Measurements from ENCODE around the gene KIFBP. TPM values are rescaled to one million over a fixed set of nuclear protein-coding genes. Genes with fewer than 3 reads are reported as not detected.

The KIFBP gene
- total RNA-seq, 1 experiment from 2014 or later: 44.7 TPM

DNA sequence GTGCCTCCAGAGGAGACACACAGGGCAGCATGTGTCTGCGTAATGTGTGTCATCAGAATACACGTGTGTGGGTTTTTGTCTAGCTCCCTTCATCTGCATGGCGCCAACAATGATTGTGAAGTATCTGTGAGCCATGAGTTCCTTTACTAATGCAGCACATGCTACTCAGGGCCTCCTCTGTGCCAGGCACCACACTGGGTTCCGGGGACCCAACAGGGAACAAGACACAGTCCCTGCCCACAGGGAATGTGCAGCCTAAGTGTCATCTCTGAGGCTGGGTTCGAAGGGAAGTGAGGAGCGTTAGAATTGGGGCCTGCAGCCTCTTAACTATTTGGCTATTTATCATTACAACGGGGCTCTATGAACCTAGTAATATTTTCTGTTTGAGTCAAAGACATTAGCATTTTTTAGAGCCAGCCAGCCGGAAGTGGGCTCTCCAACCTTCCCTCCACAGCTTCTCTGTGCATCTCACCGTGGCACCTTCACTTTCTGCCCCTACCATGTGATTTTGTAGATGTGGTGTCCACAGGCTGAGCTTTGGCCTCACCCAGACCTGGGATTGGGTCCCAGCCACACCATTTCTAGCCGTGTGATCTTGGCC, 55.4 kb downstream of the KIFBP start:
- no peaks in the 10 kb centered on the region; the same call in 1 of the 2 replicates for H3K27me3 Mint-ChIP-seq (ENCODE audit: low read depth)
- H3T11ph ChIP-seq (ENCODE audit: low read length): no peak overlapping the region
- no peak overlapping the region for H2AK5ac ChIP-seq (ENCODE audit: insufficient read length, low read length)
- H3K18ac ChIP-seq (ENCODE audit: insufficient read length, low read depth, low read length): no peak overlapping the region
- no peak overlapping the region for H3K4ac ChIP-seq (ENCODE audit: low read depth, low read length)
- no peak overlapping the region for H3K27ac ChIP-seq (ENCODE audit: insufficient read length, low read depth, low read length)
- H4K91ac ChIP-seq (ENCODE audit: insufficient read length, low read depth, low read length): no peak overlapping the region
- TF ChIP-seq, protein P1, sequence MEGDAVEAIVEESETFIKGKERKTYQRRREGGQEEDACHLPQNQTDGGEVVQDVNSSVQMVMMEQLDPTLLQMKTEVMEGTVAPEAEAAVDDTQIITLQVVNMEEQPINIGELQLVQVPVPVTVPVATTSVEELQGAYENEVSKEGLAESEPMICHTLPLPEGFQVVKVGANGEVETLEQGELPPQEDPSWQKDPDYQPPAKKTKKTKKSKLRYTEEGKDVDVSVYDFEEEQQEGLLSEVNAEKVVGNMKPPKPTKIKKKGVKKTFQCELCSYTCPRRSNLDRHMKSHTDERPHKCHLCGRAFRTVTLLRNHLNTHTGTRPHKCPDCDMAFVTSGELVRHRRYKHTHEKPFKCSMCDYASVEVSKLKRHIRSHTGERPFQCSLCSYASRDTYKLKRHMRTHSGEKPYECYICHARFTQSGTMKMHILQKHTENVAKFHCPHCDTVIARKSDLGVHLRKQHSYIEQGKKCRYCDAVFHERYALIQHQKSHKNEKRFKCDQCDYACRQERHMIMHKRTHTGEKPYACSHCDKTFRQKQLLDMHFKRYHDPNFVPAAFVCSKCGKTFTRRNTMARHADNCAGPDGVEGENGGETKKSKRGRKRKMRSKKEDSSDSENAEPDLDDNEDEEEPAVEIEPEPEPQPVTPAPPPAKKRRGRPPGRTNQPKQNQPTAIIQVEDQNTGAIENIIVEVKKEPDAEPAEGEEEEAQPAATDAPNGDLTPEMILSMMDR (conservative IDR thresholded peaks at IDR 0.05): no peak
- WGBS (ENCODE audit: extremely low coverage, insufficient read length, low lambda C conversion rate): no CpG with 5 or more reads among the region's 10 CpGs
- DNase-seq: no peak
- no peak overlapping the region for H2BK120ac ChIP-seq (ENCODE audit: low read depth, low read length, poor library complexity, severe bottlenecking)
- H2BK15ac ChIP-seq (ENCODE audit: low read depth, low read length): no peak overlapping the region
- H3K9me3 Mint-ChIP-seq: no peaks in the 10 kb centered on the region
- H3K23me2 ChIP-seq (ENCODE audit: insufficient read length, low read depth, low read length, poor library complexity, severe bottlenecking): no peaks in the 10 kb centered on the region
- no peak overlapping the region for H3K23ac ChIP-seq (ENCODE audit: insufficient read length, low read depth, low read length)
- no peak overlapping the region for H2BK5ac ChIP-seq (ENCODE audit: insufficient read length, low read length)
- no peak overlapping the region for H2BK20ac ChIP-seq (ENCODE audit: low read depth, low read length, poor library complexity, severe bottlenecking)
- no peaks in the 10 kb centered on the region for H4K20me1 ChIP-seq (ENCODE audit: control insufficient read depth, insufficient read depth, insufficient read length)
- no peaks in the 10 kb centered on the region for H3K79me1 ChIP-seq (ENCODE audit: insufficient read depth, low read depth, low read length, poor library complexity, severe bottlenecking)
- no peak overlapping the region for H3K9ac ChIP-seq (ENCODE audit: extremely low read depth, insufficient read length, low read length)
- H3K79me2 ChIP-seq (ENCODE audit: insufficient read depth, low read length): no peaks in the 10 kb centered on the region
- H3K4me3 Mint-ChIP-seq: no peak overlapping the region
- no peak overlapping the region; a peak in 1 of 7 replicates for H3K27ac Mint-ChIP-seq
- H2BK12ac ChIP-seq (ENCODE audit: insufficient read length, low read depth, low read length): no peak overlapping the region
- no peaks in the 10 kb centered on the region for H3K36me3 Mint-ChIP-seq (ENCODE audit: insufficient read depth in 1 of 3, low read depth in 3 of 3)
- no peak overlapping the region for H4K8ac ChIP-seq (replicated peaks; ENCODE audit: insufficient read length, low read depth, low read length)
- H3K27me3 ChIP-seq (ENCODE audit: insufficient read depth, low read length): no peaks in the 10 kb centered on the region
- H2AFZ ChIP-seq (ENCODE audit: low read length): no peak overlapping the region
- no peaks in the 10 kb centered on the region for H3K4me1 ChIP-seq (ENCODE audit: insufficient read depth, low read length)
- no peak overlapping the region for H3K14ac ChIP-seq (ENCODE audit: insufficient read depth, low read length)
- no peak overlapping the region for H3K56ac ChIP-seq (ENCODE audit: insufficient read length, low read depth, low read length)
- no peak overlapping the region for H3K4me2 ChIP-seq (ENCODE audit: insufficient read depth, insufficient read length, low read length)
- no peaks in the 10 kb centered on the region for H3K4me1 Mint-ChIP-seq
- no peak overlapping the region for H4K5ac ChIP-seq (ENCODE audit: insufficient read length, low read depth, low read length)
- H3K9me3 ChIP-seq (ENCODE audit: control insufficient read depth, low read depth, low read length): no peaks in the 10 kb centered on the region
